B cell (primary cell): Measurements from ENCODE around the gene ANKRD33.

Source experiments
- CTCF ChIP-seq: fragments of 200-600 bp; IDR thresholded peaks from one replicate; pipeline ENCODE4 v1.8.0; 2022; ENCODE audit warnings: antibody characterized with exemption, mild to moderate bottlenecking
- EZH2 ChIP-seq: IDR thresholded peaks from 2 replicates; pipeline ENCODE4 v1.6.1; 2012; ENCODE audit warnings: borderline replicate concordance, low read depth, mild to moderate bottlenecking, moderate library complexity, low read length; ENCODE audit not compliant: insufficient read depth, poor library complexity, severe bottlenecking

- no peak for TF ChIP-seq CTCF
- no peak for TF ChIP-seq EZH2
Observed at GRCh38 chr12:51860986-51861385, 26.9 kb upstream of the ANKRD33 start.
